GM12875 (cell line): ENCODE measurements around the gene KCNMA1.

Source experiments
- H3K4me3 ChIP-seq: one replicate; pipeline ENCODE4 v1.5.1; 2011; ENCODE audit warnings: low read depth, low read length, control low read depth
- TF ChIP-seq, protein P1 (sequence below): IDR thresholded peaks from 2 replicates; pipeline ENCODE4 v1.5.1; 2011; ENCODE audit warnings: low read depth, mild to moderate bottlenecking, control low read depth, inconsistent platforms, low read length, moderate library complexity, borderline replicate concordance; ENCODE audit not compliant: insufficient read depth

Gene KCNMA1

DNA sequence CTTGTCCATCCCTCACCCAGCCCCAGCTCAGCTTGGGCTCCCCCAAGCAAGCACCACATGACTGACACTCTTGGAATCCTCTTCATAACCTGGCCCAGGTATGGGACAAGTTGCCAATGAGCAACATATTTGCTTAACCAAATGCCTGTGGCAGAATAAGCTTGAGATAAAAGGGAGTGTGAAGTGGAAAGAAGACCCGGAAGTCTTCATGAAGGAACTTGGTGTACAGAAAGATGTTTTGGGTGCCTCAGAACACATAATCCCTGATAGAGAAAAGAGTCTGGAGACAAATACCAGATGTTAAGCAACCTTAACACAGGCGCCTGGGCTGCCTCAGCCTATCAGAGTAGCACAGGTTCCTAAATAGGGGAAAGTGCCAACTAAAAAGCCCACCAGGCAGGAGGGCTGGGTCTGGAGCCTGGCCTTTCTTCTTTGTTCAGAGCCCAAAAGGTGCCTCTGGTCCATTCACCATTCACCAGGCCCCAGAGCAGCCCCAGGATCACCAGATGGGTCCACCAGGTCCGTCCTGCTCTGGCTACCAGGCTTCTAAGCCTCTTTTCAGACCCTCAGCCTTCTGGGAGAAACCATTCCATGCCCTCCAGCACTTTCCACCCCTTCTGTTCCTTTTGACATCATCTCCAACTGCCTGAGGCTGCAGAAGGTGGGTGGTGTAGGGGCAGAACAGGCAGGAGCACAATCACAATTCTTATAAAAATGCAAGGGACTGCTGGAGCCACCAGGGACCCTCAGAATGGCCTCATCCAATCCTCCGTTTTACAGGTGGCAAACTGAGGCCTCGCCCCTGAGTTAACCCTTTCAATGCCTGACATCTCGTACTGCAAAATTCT lies 22.6 kb downstream of the KCNMA1 start:
- H3K4me3 ChIP-seq = no peak overlapping the region
- TF ChIP-seq, protein P1, sequence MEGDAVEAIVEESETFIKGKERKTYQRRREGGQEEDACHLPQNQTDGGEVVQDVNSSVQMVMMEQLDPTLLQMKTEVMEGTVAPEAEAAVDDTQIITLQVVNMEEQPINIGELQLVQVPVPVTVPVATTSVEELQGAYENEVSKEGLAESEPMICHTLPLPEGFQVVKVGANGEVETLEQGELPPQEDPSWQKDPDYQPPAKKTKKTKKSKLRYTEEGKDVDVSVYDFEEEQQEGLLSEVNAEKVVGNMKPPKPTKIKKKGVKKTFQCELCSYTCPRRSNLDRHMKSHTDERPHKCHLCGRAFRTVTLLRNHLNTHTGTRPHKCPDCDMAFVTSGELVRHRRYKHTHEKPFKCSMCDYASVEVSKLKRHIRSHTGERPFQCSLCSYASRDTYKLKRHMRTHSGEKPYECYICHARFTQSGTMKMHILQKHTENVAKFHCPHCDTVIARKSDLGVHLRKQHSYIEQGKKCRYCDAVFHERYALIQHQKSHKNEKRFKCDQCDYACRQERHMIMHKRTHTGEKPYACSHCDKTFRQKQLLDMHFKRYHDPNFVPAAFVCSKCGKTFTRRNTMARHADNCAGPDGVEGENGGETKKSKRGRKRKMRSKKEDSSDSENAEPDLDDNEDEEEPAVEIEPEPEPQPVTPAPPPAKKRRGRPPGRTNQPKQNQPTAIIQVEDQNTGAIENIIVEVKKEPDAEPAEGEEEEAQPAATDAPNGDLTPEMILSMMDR = no peak

DNA sequence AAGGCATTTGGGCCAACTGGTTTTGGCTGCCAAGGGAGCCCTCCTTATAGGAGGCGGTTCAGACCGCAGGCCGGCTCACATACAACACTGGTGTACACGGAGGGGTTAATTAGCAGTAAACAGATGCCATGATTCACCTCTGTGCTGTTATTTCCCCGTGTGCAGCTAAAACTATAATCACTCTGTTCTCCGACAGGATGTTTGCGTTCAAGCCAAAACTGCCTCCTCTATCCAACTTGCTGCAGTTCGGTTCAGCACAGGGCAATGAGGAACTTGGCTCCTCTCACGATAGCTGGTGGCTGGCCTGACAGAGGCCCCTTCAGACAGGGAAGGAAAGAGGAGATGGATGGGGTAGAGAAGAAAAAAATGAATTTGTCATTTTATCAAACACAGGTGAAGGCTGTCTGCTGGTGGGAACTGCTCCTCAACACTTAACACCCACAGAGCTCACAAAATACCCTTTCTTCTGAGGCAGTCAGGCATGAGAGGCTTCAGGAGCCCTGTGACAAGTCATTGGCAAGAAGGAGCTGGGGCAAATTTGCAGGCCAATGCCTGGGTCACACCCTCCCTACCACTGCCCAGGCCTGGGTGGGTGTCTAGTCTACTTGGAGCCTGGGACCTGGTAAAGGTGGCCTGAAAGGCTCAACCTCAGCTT lies 24.0 kb downstream of the KCNMA1 start:
- H3K4me3 ChIP-seq = no peak overlapping the region

DNA sequence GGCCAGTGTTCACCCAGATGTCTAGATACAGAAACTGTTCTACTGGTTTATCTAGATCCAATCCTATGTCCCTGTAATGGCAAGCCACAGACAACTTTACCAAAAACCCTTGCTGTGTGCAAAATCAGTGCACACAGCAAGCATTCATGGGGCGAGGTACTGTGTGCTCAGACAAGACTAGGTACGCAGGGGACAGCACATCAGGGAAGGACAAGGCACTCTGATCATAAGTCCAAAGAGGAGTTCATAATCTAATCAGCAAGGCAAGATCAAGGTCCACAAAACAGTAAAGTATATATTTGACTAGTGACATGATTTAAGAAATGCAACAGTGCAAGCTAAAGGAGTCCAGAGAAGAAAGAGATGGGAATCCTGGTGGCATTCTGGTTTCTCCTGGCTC lies 25.9 kb downstream of the KCNMA1 start:
- H3K4me3 ChIP-seq = no peak overlapping the region
- TF ChIP-seq, protein P1 = no peak

More for the DNA sequence above, 24.0 kb downstream of the KCNMA1 start:
- TF ChIP-seq, protein P1 = no peak

DNA sequence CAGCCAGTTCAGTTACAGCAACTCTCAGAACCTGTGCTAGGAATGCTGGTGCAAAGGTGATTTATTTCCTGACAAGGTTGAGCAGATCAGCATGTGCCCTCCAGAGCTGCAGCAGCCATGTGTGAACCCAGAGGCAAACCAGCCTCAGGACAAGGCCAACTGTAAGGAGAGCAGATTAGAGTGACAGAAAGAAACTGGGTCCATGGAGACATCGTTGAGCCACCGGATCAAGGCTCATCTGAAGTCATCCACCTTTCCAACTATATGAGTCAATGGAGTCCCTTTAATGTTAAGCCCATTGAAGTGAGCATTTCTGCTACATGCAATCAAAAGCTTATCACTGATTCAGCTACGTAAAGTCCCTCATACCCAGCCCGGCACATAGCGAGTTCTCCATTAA lies 26.4 kb downstream of the KCNMA1 start:
- H3K4me3 ChIP-seq = no peak overlapping the region
- TF ChIP-seq, protein P1 = no peak

DNA sequence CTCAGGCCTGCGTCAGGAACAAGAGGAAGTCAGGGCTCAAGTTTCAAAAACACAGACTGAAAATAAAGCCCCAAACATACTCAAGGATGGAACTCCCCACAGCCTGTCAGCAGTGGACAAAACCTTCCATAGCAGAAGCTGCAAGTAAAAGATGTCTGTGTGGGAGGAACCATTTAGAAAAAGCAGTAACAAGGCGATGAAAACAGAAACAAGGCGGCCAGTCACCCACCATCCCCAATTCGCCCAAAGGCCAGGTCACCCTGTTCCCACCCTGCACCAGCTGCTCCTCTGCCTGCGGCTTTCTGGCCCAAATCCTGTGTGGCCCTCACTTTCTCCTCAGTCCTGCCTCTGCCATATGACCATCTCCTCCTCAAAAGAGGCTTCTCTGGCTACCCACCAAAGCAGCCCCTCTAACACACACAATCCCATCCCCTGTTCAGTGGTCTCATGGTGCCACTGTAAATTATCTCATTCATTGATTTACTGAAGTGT lies 27.8 kb downstream of the KCNMA1 start:
- TF ChIP-seq, protein P1 = no peak
- H3K4me3 ChIP-seq = no peak overlapping the region

DNA sequence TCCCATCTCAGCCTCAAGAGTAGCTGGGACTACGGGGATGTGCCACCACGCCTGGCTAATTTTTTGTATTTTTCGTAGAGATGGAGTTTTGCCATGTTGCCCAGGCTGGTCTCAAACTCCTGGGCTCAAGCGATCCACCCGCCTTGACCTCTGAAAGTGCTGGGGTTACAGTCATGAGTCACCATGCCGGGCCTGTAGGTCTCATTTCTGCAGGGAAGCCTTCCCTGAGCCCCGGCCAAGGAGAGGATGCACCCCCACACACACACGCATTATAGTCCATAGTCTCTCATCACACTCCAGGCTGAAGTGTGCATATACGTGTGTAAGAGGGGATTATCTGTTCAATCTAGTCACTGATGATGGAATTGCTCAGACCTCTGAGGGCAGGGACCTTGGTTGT lies 29.3 kb downstream of the KCNMA1 start:
- TF ChIP-seq, protein P1 = no peak
- no peak overlapping the region for H3K4me3 ChIP-seq
